ENCODE results near the gene OSMR.

DNA sequence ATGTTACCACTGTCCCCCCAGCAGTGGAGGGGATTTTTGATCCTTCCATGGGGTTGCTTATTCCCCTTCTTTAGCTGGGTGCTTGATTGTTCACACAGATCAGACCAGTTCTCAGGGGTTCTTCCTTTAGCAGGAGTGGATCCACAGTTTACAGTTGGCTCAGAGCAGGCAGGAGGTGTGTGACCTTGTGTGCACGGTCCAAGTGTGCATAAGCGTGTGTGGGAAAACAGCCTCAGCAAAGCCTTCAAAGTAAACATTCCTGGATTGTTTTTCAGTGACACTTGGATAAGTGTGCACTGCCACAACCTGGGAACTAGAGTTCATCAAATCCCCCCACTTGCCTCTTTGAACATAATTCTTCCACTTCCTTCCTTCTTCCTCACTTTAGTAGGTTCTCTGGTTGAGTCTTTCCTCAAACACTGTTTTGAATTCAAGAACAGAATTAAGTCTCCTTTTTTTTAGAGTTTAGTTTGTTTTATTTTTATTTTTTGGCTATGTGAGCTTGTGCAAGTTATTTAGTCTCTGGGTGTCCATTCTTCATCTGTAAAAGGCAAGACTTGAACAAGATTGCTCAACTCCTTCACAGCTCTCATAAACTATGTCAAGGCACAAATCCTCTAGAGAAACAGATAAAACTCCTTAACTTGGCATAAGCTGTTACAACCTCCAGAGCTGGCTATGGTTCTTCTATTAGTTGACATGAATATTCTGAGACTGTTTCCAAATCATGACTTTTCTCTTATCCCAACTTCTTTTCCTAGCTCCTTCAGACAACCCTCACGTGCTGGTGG lies 78.0 kb downstream of the OSMR start:
- TF ChIP-seq MXI1 (IDR thresholded peaks at IDR 0.05; ENCODE audit: low read depth, low read length): no peak
- TF ChIP-seq TAF1 (IDR thresholded peaks at IDR 0.05; ENCODE audit: borderline replicate concordance, low read depth, low read length): no peak
- no peak for TF ChIP-seq POLR2AphosphoS5 (IDR thresholded peaks at IDR 0.05; ENCODE audit: low read depth, low read length)
- TF ChIP-seq SIN3A (IDR thresholded peaks at IDR 0.05; ENCODE audit: borderline replicate concordance, low read depth, low read length): no peak
- TF ChIP-seq, protein P1, sequence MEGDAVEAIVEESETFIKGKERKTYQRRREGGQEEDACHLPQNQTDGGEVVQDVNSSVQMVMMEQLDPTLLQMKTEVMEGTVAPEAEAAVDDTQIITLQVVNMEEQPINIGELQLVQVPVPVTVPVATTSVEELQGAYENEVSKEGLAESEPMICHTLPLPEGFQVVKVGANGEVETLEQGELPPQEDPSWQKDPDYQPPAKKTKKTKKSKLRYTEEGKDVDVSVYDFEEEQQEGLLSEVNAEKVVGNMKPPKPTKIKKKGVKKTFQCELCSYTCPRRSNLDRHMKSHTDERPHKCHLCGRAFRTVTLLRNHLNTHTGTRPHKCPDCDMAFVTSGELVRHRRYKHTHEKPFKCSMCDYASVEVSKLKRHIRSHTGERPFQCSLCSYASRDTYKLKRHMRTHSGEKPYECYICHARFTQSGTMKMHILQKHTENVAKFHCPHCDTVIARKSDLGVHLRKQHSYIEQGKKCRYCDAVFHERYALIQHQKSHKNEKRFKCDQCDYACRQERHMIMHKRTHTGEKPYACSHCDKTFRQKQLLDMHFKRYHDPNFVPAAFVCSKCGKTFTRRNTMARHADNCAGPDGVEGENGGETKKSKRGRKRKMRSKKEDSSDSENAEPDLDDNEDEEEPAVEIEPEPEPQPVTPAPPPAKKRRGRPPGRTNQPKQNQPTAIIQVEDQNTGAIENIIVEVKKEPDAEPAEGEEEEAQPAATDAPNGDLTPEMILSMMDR (IDR thresholded peaks at IDR 0.05): no peak
- TF ChIP-seq EP300 (IDR thresholded peaks at IDR 0.05; ENCODE audit: borderline replicate concordance in 1 of 2, low read depth in 1 of 2, low read length in 1 of 2): no peak
- TF ChIP-seq ELF1 (IDR thresholded peaks at IDR 0.05): no peak
- no peak for TF ChIP-seq FOSL2 (IDR thresholded peaks at IDR 0.05; ENCODE audit: borderline replicate concordance, low read depth)

Measured in SK-N-SH (cell line).